Mononuclear cell (primary cell): ENCODE measurements around the gene GNG3. TPM values are rescaled to one million over a fixed set of nuclear protein-coding genes. Genes with fewer than 3 reads are reported as not detected.
A peak's percentile ranks its signal among the peaks of the same experiment; 100 is the strongest.
"Not testable (repeated sequence)": the region's sequence is repeated elsewhere in the genome, so short reads cannot be mapped to it uniquely, and the experiment has no call there.

Experiments
- H3K27me3 ChIP-seq: 2 replicates; pipeline ENCODE4 v1.6.0; 2011; ENCODE audit warnings: low read length, control low read depth; ENCODE audit not compliant: insufficient read depth
- H3K4me1 ChIP-seq: 2 replicates; pipeline ENCODE4 v1.5.1; 2011; ENCODE audit warnings: mild to moderate bottlenecking, low read length, control low read depth; ENCODE audit not compliant: insufficient read depth
- H3K4me3 ChIP-seq: 2 replicates; pipeline ENCODE4 v1.5.1; 2011; ENCODE audit warnings: mild to moderate bottlenecking, low read length, moderate library complexity
- H3K9me3 ChIP-seq: 2 replicates; pipeline ENCODE4 v1.5.1; 2011; ENCODE audit warnings: low read depth, mild to moderate bottlenecking, control low read depth, low read length
- total RNA-seq: library from RNA; depleted of rRNA; stranded (reverse); fragments of >200 nt; gene quantifications from one replicate; pipeline ENCODE4 v1.2.3, GENCODE V29; 2012

GNG3 gene
- total RNA-seq: not detected

GRCh38 chr11:62707277-62707861 is at the start of gene GNG3, which contains the start of gene BSCL2:
TSS of gene GNG3 (plus strand) at chr11:62707676. CDS start at chr11:62708296, 620 bp downstream.
TSS of gene BSCL2 (minus strand) at chr11:62707424. CDS start at chr11:62707195, 229 bp downstream.
- H3K4me1 ChIP-seq: peaks cover 76% of the 10 kb centered on the region
- H3K27me3 ChIP-seq: no peaks in the 10 kb centered on the region
- peak within 1 kb of the TSS; percentile 61 for H3K4me3 ChIP-seq
- H3K9me3 ChIP-seq: no peaks in the 10 kb centered on the region

- peak overlapping the region; percentile 95 for H3K4me3 ChIP-seq
- no peaks in the 10 kb centered on the region for H3K9me3 ChIP-seq
- peaks cover 40% of the 10 kb centered on the region for H3K4me1 ChIP-seq
- H3K27me3 ChIP-seq: no peaks in the 10 kb centered on the region
These were observed 42.9 kb upstream of the GNG3 start for GRCh38 chr11:62664405-62665074.

GRCh38 chr11:62665075-62665598 is 42.3 kb upstream of the GNG3 start, which contains the start of the genes C11orf98 and CSKMT:
TSS of gene C11orf98 (minus strand) at chr11:62665210. CDS start at chr11:62665169, 41 bp downstream.
TSS of gene CSKMT (plus strand) at chr11:62665312. CDS start at chr11:62665880, 568 bp downstream.
- no peaks in the 10 kb centered on the region for H3K27me3 ChIP-seq
- peak within 1 kb of the TSS; percentile 95 for H3K4me3 ChIP-seq
- H3K4me1 ChIP-seq: peaks cover 40% of the 10 kb centered on the region
- no peaks in the 10 kb centered on the region for H3K9me3 ChIP-seq

GRCh38 chr11:62665599-62666258 is 41.7 kb upstream of the GNG3 start:
- peak overlapping the region; percentile 95 for H3K4me3 ChIP-seq
- peaks cover 44% of the 10 kb centered on the region for H3K4me1 ChIP-seq
- H3K9me3 ChIP-seq: no peaks in the 10 kb centered on the region
- no peaks in the 10 kb centered on the region for H3K27me3 ChIP-seq

GRCh38 chr11:62666259-62666926 is 41.1 kb upstream of the GNG3 start:
- H3K27me3 ChIP-seq: no peaks in the 10 kb centered on the region
- no peaks in the 10 kb centered on the region for H3K9me3 ChIP-seq
- peaks cover 50% of the 10 kb centered on the region for H3K4me1 ChIP-seq
- H3K4me3 ChIP-seq: peak overlapping the region; percentile 95

- Histone ChIP-seq H3K4me1 (peaks cover 53% of the 10 kb centered on the region), H3K4me3 (no peak overlapping the region), H3K27me3 (no peaks in the 10 kb centered on the region), H3K9me3 (no peaks in the 10 kb centered on the region)
These were observed 40.0 kb upstream of the GNG3 start for GRCh38 chr11:62667460-62667859.

- H3K4me3 ChIP-seq: no peak overlapping the region
- peaks cover 51% of the 10 kb centered on the region for H3K4me1 ChIP-seq
- no peaks in the 10 kb centered on the region for H3K27me3 ChIP-seq
- H3K9me3 ChIP-seq: no peaks in the 10 kb centered on the region
These were observed 37.9 kb upstream of the GNG3 start for GRCh38 chr11:62669420-62670161.

GRCh38 chr11:62671236-62671607 is 36.3 kb upstream of the GNG3 start:
- Histone ChIP-seq H3K4me3 (peak overlapping the region; percentile 94), H3K9me3 (no peaks in the 10 kb centered on the region), H3K27me3 (no peaks in the 10 kb centered on the region), H3K4me1 (peaks cover 42% of the 10 kb centered on the region)

GRCh38 chr11:62671608-62672389 is 35.7 kb upstream of the GNG3 start, which contains the start of the genes LBHD1 and UQCC3:
TSS of gene LBHD1 (minus strand) at chr11:62672267. CDS start at chr11:62670031, 2,236 bp downstream.
TSS of gene UQCC3 (plus strand) at chr11:62671673. CDS start at chr11:62671746, 73 bp downstream.
- no peaks in the 10 kb centered on the region for H3K27me3 ChIP-seq
- H3K4me3 ChIP-seq: peak within 1 kb of the TSS; percentile 94
- peaks cover 42% of the 10 kb centered on the region for H3K4me1 ChIP-seq
- no peaks in the 10 kb centered on the region for H3K9me3 ChIP-seq

- peaks cover 42% of the 10 kb centered on the region for H3K4me1 ChIP-seq
- H3K4me3 ChIP-seq: no peak overlapping the region
- no peaks in the 10 kb centered on the region for H3K9me3 ChIP-seq
- no peaks in the 10 kb centered on the region for H3K27me3 ChIP-seq
These were observed 34.3 kb upstream of the GNG3 start for GRCh38 chr11:62673196-62673525.

GRCh38 chr11:62675415-62675814 is 32.1 kb upstream of the GNG3 start:
- H3K9me3 ChIP-seq, H3K27me3 ChIP-seq, H3K4me3 ChIP-seq: not testable (repeated sequence)
- H3K4me1 ChIP-seq: peaks cover 51% of the 10 kb centered on the region

GRCh38 chr11:62676698-62677097 is 30.8 kb upstream of the GNG3 start:
- no peaks in the 10 kb centered on the region for H3K9me3 ChIP-seq
- peaks cover 42% of the 10 kb centered on the region for H3K4me1 ChIP-seq
- no peak overlapping the region for H3K4me3 ChIP-seq
- H3K27me3 ChIP-seq: no peaks in the 10 kb centered on the region

GRCh38 chr11:62677156-62677555 is 30.3 kb upstream of the GNG3 start:
- no peaks in the 10 kb centered on the region for H3K9me3 ChIP-seq
- no peak overlapping the region for H3K4me3 ChIP-seq
- peaks cover 42% of the 10 kb centered on the region for H3K4me1 ChIP-seq
- no peaks in the 10 kb centered on the region for H3K27me3 ChIP-seq
